DND-41 (cell line): ENCODE measurements around the gene SNX9.

Source experiments
- EZH2 ChIP-seq: IDR thresholded peaks from 3 replicates; pipeline ENCODE4 v1.6.1; 2012; ENCODE audit warnings: borderline replicate concordance, low read depth, mild to moderate bottlenecking, moderate library complexity, low read length, inconsistent platforms; ENCODE audit not compliant: severe bottlenecking
- TF ChIP-seq, protein P1 (sequence below): IDR thresholded peaks from 2 replicates; pipeline ENCODE4 v1.5.1; 2012; ENCODE audit warnings: borderline replicate concordance, low read length, moderate library complexity, mild to moderate bottlenecking; ENCODE audit not compliant: poor library complexity, severe bottlenecking; ENCODE audit errors: extremely low read depth

GRCh38 chr6:157841211-157841840 is 18.3 kb downstream of the SNX9 start:
- TF ChIP-seq, protein P1, sequence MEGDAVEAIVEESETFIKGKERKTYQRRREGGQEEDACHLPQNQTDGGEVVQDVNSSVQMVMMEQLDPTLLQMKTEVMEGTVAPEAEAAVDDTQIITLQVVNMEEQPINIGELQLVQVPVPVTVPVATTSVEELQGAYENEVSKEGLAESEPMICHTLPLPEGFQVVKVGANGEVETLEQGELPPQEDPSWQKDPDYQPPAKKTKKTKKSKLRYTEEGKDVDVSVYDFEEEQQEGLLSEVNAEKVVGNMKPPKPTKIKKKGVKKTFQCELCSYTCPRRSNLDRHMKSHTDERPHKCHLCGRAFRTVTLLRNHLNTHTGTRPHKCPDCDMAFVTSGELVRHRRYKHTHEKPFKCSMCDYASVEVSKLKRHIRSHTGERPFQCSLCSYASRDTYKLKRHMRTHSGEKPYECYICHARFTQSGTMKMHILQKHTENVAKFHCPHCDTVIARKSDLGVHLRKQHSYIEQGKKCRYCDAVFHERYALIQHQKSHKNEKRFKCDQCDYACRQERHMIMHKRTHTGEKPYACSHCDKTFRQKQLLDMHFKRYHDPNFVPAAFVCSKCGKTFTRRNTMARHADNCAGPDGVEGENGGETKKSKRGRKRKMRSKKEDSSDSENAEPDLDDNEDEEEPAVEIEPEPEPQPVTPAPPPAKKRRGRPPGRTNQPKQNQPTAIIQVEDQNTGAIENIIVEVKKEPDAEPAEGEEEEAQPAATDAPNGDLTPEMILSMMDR: no peak
- TF ChIP-seq EZH2: no peak
